ENCODE results near the gene RILPL2. TPM values are rescaled to one million over a fixed set of nuclear protein-coding genes. Genes with fewer than 3 reads are reported as not detected.

The RILPL2 gene
- total and polyA plus RNA-seq, 9 of the 15 experiments (the other 6 are each of a cell fraction or from before 2014, with no cell fraction given), result 0.61 to 5.8 (median 4.3) TPM

- peak; percentile 76; the same call in 1 of the 2 replicates for TF ChIP-seq E4F1 (CRISPR knock-in tag; IDR thresholded peaks at IDR 0.05; ENCODE audit: borderline replicate concordance)
- peak; percentile 32; the same call in 1 of the 2 replicates for TF ChIP-seq HLTF (IDR thresholded peaks at IDR 0.05)
- peak; percentile 68 for TF ChIP-seq TRIM28 (IDR thresholded peaks at IDR 0.05)
- peak; percentile 32; the same call in 1 of the 2 replicates for TF ChIP-seq ESRRA (IDR thresholded peaks at IDR 0.05; ENCODE audit: borderline replicate concordance, low read depth)
- peak; percentile 79 for TF ChIP-seq DACH1 (IDR thresholded peaks at IDR 0.05; ENCODE audit: partially characterized antibody)
- TF ChIP-seq IRF2 (CRISPR knock-in tag; IDR thresholded peaks at IDR 0.05), result no peak
- no peak for TF ChIP-seq HOXB6 (CRISPR knock-in tag; IDR thresholded peaks at IDR 0.05; ENCODE audit: borderline replicate concordance)
- TF ChIP-seq TRIM24 (IDR thresholded peaks at IDR 0.05), result peak in 1 of 2 experiments; percentile 71; a peak in 2 of 4 replicates
- TF ChIP-seq NFIC (IDR thresholded peaks at IDR 0.05), result peak; percentile 85
- no peak; the same call in 1 of the 2 replicates for TF ChIP-seq ATF6 (CRISPR knock-in tag; IDR thresholded peaks at IDR 0.05)
- TF ChIP-seq TAF1 (IDR thresholded peaks at IDR 0.05; ENCODE audit: control insufficient read depth, extremely low read depth, insufficient read depth, low read length, severe bottlenecking), result peak; percentile 89
- peak in 1 of 2 experiments; percentile 57; a peak in 1 of 4 replicates for TF ChIP-seq KDM4B (IDR thresholded peaks at IDR 0.05; ENCODE audit: borderline replicate concordance in 2 of 2, low read depth in 1 of 2)
- TF ChIP-seq SIX5 (IDR thresholded peaks at IDR 0.05; ENCODE audit: borderline replicate concordance in 1 of 2, insufficient read depth in 1 of 2, low read depth in 1 of 2, low read length in 2 of 2), result peak; percentile 22 to 26; a peak in 2 of 4 replicates
- peak; percentile 72 for TF ChIP-seq NR2C1 (IDR thresholded peaks at IDR 0.05)
- peak; percentile 68; the same call in 1 of the 2 replicates for TF ChIP-seq NR2C1 (tag; IDR thresholded peaks at IDR 0.05)
- TF ChIP-seq NR1H2 (CRISPR knock-in tag; IDR thresholded peaks at IDR 0.05), result no peak
- TF ChIP-seq HIVEP1 (CRISPR knock-in tag; IDR thresholded peaks at IDR 0.05), result no peak
- TF ChIP-seq NCOA4 (IDR thresholded peaks at IDR 0.05; ENCODE audit: partially characterized antibody), result no peak
- no peak for TF ChIP-seq YBX1 (IDR thresholded peaks at IDR 0.05)
- no peak for TF ChIP-seq KLF1 (tag; IDR thresholded peaks at IDR 0.05)
- peak; percentile 43 for TF ChIP-seq NBN (IDR thresholded peaks at IDR 0.05; ENCODE audit: low read depth)
- 0 out of 2 replicates have a peak, but pooled peaks have one; percentile 45 for TF ChIP-seq ZNF175 (CRISPR knock-in tag; IDR thresholded peaks at IDR 0.05; ENCODE audit: low read depth)
- peak; percentile 91 for TF ChIP-seq SUPT5H (IDR thresholded peaks at IDR 0.05)
- peak; percentile 94 for TF ChIP-seq XRCC5 (IDR thresholded peaks at IDR 0.05; ENCODE audit: low read depth, low read length)
- TF ChIP-seq TAF9B (IDR thresholded peaks at IDR 0.05; ENCODE audit: partially characterized antibody), result peak; percentile 92
- peak; percentile 85 for TF ChIP-seq C11orf30 (IDR thresholded peaks at IDR 0.05; ENCODE audit: low read depth)
These were observed 21.7 kb upstream of the RILPL2 start, which contains the start of gene SNRNP35 (continued) for GRCh38 chr12:123457980-123458779.

Data from K562 (cell line).